HCT116 (cell line): Measurements from ENCODE around the gene TMEM178A. TPM values are rescaled to one million over a fixed set of nuclear protein-coding genes. Genes with fewer than 3 reads are reported as not detected.

Experiments used
- ATAC-seq: fragments of 200-7000 bp; cut with Tn5 transposase; 2 replicates; pipeline ENCODE4 v1.9.1; 2020; ENCODE audit warnings: mild to moderate bottlenecking, moderate library complexity
- BruUV-seq: library from RNA; stranded (reverse); fragments of 400-500 nt; replicated peaks from 2 replicates; lab custom pipeline; 2021; lab: Mats Ljungman, UMichigan
- CTCF ChIA-PET: fragments of 300-600 bp; sonication (Branson Sonifier 250); formaldehyde crosslinking; loops from one replicate; lab custom pipeline; 2021; ENCODE audit warnings: antibody characterized with exemption; lab: Charles Lee
- POLR2A ChIA-PET: fragments of 300-600, 350-600 bp; sonication (Branson Sonifier 250); formaldehyde crosslinking; loops from one replicate; lab custom pipeline; 2021; ENCODE audit warnings: antibody characterized with exemption; lab: Charles Lee
- RAD21 ChIA-PET, 2 experiments: fragments of 300-600 bp; sonication (Branson Sonifier 250); formaldehyde crosslinking; loops; one replicate each; lab custom pipeline; 2023; ENCODE audit warnings: low total read pairs in 2 of 2; ENCODE audit not compliant: uncharacterized antibody in 2 of 2, unreplicated experiment in 2 of 2, low non-redundant PET in 1 of 2; lab: Charles Lee
- DNase-seq: peaks from one replicate; pipeline ENCODE4 v3.0.0-alpha.2; 2010; ENCODE audit warnings: low read depth, low spot score
- H2AFZ ChIP-seq: fragments of 200-600 bp; shearing (Covaris generic), sonication (generic); 2 replicates; pipeline ENCODE4 v1.6.1; 2017; ENCODE audit warnings: low read depth, mixed run types, mixed read lengths, antibody characterized with exemption, low read length; ENCODE audit not compliant: poor library complexity, severe bottlenecking
- H3K27ac ChIP-seq: 2 replicates; pipeline ENCODE4 v1.5.1; 2012; ENCODE audit warnings: low read depth, low read length
- H3K27me3 ChIP-seq: fragments of 200-600 bp; sonication (generic); 2 replicates; pipeline ENCODE4 v1.6.1; 2016; ENCODE audit warnings: mixed run types, low read length, mixed read lengths; ENCODE audit not compliant: insufficient read depth
- H3K36me3 ChIP-seq, 2 experiments: fragments of 200-500 bp in 1 of 2; fragments of 200-600 bp in 1 of 2; sonication (Bioruptor generic) in 1 of 2; sonication (generic) in 1 of 2; 2 replicates each; pipeline versions ENCODE4 v1.5.1 to v1.6.1; 2014 to 2016; ENCODE audit warnings: low read length in 2 of 2, inconsistent platforms in 1 of 2, mixed read lengths in 1 of 2, mixed run types in 1 of 2; ENCODE audit not compliant: insufficient read depth in 2 of 2, control insufficient read depth in 1 of 2
- H3K4me1 ChIP-seq, 2 experiments: fragments of 200-600 bp in 1 of 2; sonication (generic) in 1 of 2; 2 replicates each; pipeline versions ENCODE4 v1.5.1 to v1.6.1; 2012 to 2017; ENCODE audit warnings: low read length in 2 of 2, inconsistent platforms in 1 of 2, mild to moderate bottlenecking in 1 of 2, mixed read lengths in 1 of 2, mixed run types in 1 of 2, moderate library complexity in 1 of 2; ENCODE audit not compliant: insufficient read depth in 2 of 2, control insufficient read depth in 1 of 2
- H3K4me2 ChIP-seq: fragments of 200-600 bp; sonication (generic); 2 replicates; pipeline ENCODE4 v1.6.1; 2017; ENCODE audit warnings: mixed run types, low read length, mixed read lengths
- H3K4me3 ChIP-seq, 2 experiments: fragments of 200-600 bp in 1 of 2; sonication (generic) in 1 of 2; replicated peaks in 1 of 2; 2 replicates each; pipeline ENCODE4 v1.5.1; 2011 to 2016; ENCODE audit warnings: low read length in 2 of 2, control low read depth in 1 of 2, low read depth in 1 of 2, mild to moderate bottlenecking in 1 of 2, mixed read lengths in 1 of 2, mixed run types in 1 of 2
- H3K79me2 ChIP-seq: fragments of 200-600 bp; sonication (generic); 2 replicates; pipeline ENCODE4 v1.6.1; 2017; ENCODE audit warnings: mild to moderate bottlenecking, mixed run types, low read length, moderate library complexity, mixed read lengths; ENCODE audit not compliant: insufficient read depth
- H3K9ac ChIP-seq: fragments of 200-600 bp; sonication (generic); 2 replicates; pipeline ENCODE4 v1.6.1; 2016; ENCODE audit warnings: low read length, mixed read lengths
- H3K9me2 ChIP-seq: fragments of 200-600 bp; sonication (generic), shearing (Covaris generic); 2 replicates; pipeline ENCODE4 v1.6.1; 2017; ENCODE audit warnings: mixed run types, mild to moderate bottlenecking, moderate library complexity; ENCODE audit not compliant: insufficient read depth
- H3K9me3 ChIP-seq, 2 experiments: fragments of 200-500 bp in 1 of 2; fragments of 200-600 bp in 1 of 2; sonication (Bioruptor generic) in 1 of 2; sonication (generic) in 1 of 2; 2 replicates each; pipeline ENCODE4 v1.6.1; 2014 to 2017; ENCODE audit warnings: low read length in 2 of 2, mixed read lengths in 2 of 2, inconsistent platforms in 1 of 2, low read depth in 1 of 2, mild to moderate bottlenecking in 1 of 2, mixed run types in 1 of 2, moderate library complexity in 1 of 2; ENCODE audit not compliant: control insufficient read depth in 1 of 2, insufficient read depth in 1 of 2
- H4K20me1 ChIP-seq: fragments of 200-600 bp; sonication (generic), shearing (Covaris generic); 2 replicates; pipeline ENCODE4 v1.6.1; 2017; ENCODE audit warnings: mixed run types, mild to moderate bottlenecking, moderate library complexity; ENCODE audit not compliant: insufficient read depth
- ATF3 ChIP-seq: IDR thresholded peaks from 2 replicates; pipeline ENCODE4 v1.6.1; 2012
- CBX3 ChIP-seq: IDR thresholded peaks from 2 replicates; pipeline ENCODE4 v1.6.1; 2012; ENCODE audit warnings: low read depth
- EGR1 ChIP-seq: IDR thresholded peaks from 2 replicates; pipeline ENCODE4 v1.6.1; 2012; ENCODE audit warnings: low read depth
- ELF1 ChIP-seq: IDR thresholded peaks from 2 replicates; pipeline ENCODE4 v1.6.1; 2012; ENCODE audit warnings: low read depth, borderline replicate concordance
- EZH2 ChIP-seq: fragments of 200-600 bp; sonication (generic); IDR thresholded peaks from 2 replicates; pipeline ENCODE4 v1.6.1; 2017; ENCODE audit warnings: antibody characterized with exemption, mixed run types
- EZH2phosphoT487 ChIP-seq: fragments of 200-600 bp; IDR thresholded peaks from 2 replicates; pipeline ENCODE4 v1.6.1; 2018; ENCODE audit warnings: antibody characterized with exemption, borderline replicate concordance
- JUND ChIP-seq: IDR thresholded peaks from 2 replicates; pipeline ENCODE4 v1.6.1; 2012
- SP1 ChIP-seq: IDR thresholded peaks from 2 replicates; pipeline ENCODE4 v1.6.1; 2012; ENCODE audit warnings: low read depth
- TCF7L2 ChIP-seq: IDR thresholded peaks from 2 replicates; pipeline ENCODE4 v1.7.0; 2011; ENCODE audit warnings: borderline replicate concordance, inconsistent platforms; ENCODE audit not compliant: insufficient read depth, insufficient read length; ENCODE audit errors: extremely low read depth
- ZNF274 ChIP-seq: fragments of 200-500 bp; sonication (Bioruptor generic); IDR thresholded peaks from 2 replicates; pipeline ENCODE4 v1.6.1; 2014; ENCODE audit warnings: mild to moderate bottlenecking, low read depth, low read length, inconsistent platforms
- intact Hi-C: fragments of 100-400 bp; cut with micrococcal nuclease; formaldehyde crosslinking; loops from 2 replicates; pipeline ENCODE4 v1.10.0; 2022
- total RNA-seq: library from RNA; stranded (reverse); gene quantifications from one replicate; pipeline ENCODE4 v1.2.1, GENCODE V29; 2021; ENCODE audit not compliant: unreplicated experiment
- TF ChIP-seq, protein P1 (sequence below), 3 experiments: fragments of 200-600 bp in 1 of 3; sonication (generic) in 1 of 3; IDR thresholded peaks in 2 of 3; conservative IDR thresholded peaks in 1 of 3; 2 replicates each; pipeline ENCODE4 v1.5.1; 2012 to 2017; ENCODE audit warnings: low read depth in 2 of 3, low read length in 2 of 3, antibody characterized with exemption in 1 of 3, borderline replicate concordance in 1 of 3, control low read depth in 1 of 3, mild to moderate bottlenecking in 1 of 3, mixed read lengths in 1 of 3, mixed run types in 1 of 3, moderate library complexity in 1 of 3; ENCODE audit not compliant: insufficient read depth in 1 of 3
- TF ChIP-seq, protein P2 (sequence below): IDR thresholded peaks from 2 replicates; pipeline ENCODE4 v1.6.1; 2012
- TF ChIP-seq, protein P3 (sequence below): IDR thresholded peaks from 2 replicates; pipeline ENCODE4 v1.6.1; 2011; ENCODE audit warnings: mild to moderate bottlenecking, low read length, moderate library complexity; ENCODE audit not compliant: insufficient replicate concordance; ENCODE audit errors: extremely low read depth

TMEM178A gene
- total RNA-seq, 1 experiment from 2014 or later: 1.3 TPM

DNA sequence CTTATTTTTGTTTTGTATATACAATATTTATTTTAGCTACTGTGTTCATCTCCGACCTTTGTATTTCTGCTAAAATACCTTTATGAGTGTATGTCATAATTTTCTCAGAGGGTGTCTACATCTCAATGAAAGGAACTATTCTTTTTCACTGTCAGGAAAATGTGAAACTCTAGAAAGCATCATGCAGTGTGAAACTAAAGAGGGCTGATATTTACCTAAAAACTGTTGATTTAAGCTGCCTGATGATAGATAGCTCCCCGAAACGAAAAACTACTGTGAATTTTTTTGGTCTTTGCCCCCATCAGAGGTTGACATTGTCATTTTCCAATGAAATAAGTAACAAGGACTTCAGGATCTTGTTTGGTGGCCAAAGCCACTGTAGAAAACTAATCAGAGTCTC lies 38.8 kb downstream of the TMEM178A start:
- BruUV-seq: no TSS peak
- POLR2A ChIA-PET: no interaction called here
- H3K4me2 ChIP-seq: no peak overlapping the region

More for the DNA sequence above, 38.8 kb downstream of the TMEM178A start:
- Histone ChIP-seq H3K4me3 (no peak overlapping the region), H3K27me3 (0 out of 2 replicates have a peak, but pooled peaks cover 3% of the 10 kb centered on the region), H3K79me2 (no peaks in the 10 kb centered on the region), H3K36me3 (no peaks in the 10 kb centered on the region), H3K9ac (no peak overlapping the region), H3K27ac (no peak overlapping the region), H3K9me3 (no peaks in the 10 kb centered on the region), H3K9me2 (no peaks in the 10 kb centered on the region), H2AFZ (no peak overlapping the region), H3K4me1 (no peaks in the 10 kb centered on the region), H4K20me1 (no peaks in the 10 kb centered on the region)
- TF ChIP-seq EZH2phosphoT487: no peak
- no peak for TF ChIP-seq TCF7L2
- no peak for TF ChIP-seq ATF3
- no peak for TF ChIP-seq JUND
- TF ChIP-seq EGR1: no peak
- TF ChIP-seq EZH2: no peak
- TF ChIP-seq CBX3: no peak
- TF ChIP-seq ZNF274: no peak
- no peak for TF ChIP-seq SP1
- TF ChIP-seq, protein P1, sequence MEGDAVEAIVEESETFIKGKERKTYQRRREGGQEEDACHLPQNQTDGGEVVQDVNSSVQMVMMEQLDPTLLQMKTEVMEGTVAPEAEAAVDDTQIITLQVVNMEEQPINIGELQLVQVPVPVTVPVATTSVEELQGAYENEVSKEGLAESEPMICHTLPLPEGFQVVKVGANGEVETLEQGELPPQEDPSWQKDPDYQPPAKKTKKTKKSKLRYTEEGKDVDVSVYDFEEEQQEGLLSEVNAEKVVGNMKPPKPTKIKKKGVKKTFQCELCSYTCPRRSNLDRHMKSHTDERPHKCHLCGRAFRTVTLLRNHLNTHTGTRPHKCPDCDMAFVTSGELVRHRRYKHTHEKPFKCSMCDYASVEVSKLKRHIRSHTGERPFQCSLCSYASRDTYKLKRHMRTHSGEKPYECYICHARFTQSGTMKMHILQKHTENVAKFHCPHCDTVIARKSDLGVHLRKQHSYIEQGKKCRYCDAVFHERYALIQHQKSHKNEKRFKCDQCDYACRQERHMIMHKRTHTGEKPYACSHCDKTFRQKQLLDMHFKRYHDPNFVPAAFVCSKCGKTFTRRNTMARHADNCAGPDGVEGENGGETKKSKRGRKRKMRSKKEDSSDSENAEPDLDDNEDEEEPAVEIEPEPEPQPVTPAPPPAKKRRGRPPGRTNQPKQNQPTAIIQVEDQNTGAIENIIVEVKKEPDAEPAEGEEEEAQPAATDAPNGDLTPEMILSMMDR (IDR thresholded peaks at IDR 0.05 in 2 of 3, conservative IDR thresholded peaks at IDR 0.05 in 1 of 3; ENCODE audit: borderline replicate concordance in 1 of 3, insufficient read depth in 1 of 3, low read depth in 2 of 3, low read length in 2 of 3): no peak
- TF ChIP-seq, protein P2, sequence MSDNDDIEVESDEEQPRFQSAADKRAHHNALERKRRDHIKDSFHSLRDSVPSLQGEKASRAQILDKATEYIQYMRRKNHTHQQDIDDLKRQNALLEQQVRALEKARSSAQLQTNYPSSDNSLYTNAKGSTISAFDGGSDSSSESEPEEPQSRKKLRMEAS: no peak
- TF ChIP-seq, protein P3, sequence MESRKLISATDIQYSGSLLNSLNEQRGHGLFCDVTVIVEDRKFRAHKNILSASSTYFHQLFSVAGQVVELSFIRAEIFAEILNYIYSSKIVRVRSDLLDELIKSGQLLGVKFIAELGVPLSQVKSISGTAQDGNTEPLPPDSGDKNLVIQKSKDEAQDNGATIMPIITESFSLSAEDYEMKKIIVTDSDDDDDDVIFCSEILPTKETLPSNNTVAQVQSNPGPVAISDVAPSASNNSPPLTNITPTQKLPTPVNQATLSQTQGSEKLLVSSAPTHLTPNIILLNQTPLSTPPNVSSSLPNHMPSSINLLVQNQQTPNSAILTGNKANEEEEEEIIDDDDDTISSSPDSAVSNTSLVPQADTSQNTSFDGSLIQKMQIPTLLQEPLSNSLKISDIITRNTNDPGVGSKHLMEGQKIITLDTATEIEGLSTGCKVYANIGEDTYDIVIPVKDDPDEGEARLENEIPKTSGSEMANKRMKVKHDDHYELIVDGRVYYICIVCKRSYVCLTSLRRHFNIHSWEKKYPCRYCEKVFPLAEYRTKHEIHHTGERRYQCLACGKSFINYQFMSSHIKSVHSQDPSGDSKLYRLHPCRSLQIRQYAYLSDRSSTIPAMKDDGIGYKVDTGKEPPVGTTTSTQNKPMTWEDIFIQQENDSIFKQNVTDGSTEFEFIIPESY: no peak
- no peak for TF ChIP-seq ELF1
- ChIA-PET RAD21 (no interaction called here), CTCF (interaction anchor here (1.0 kb wide), 1 partner anchor 26 kb away, joined by 3 read pairs; no protein-coding TSS in a partner anchor)
- DNase-seq (no peak), ATAC-seq (no peak)
- intact Hi-C loops: no loop called here
